Activated naive CD4-positive, alpha-beta T cell (primary cell): ENCODE results near the gene ACOXL.

Experiments used
- DNase-seq, 4 experiments: peaks; one replicate each; lab custom pipeline; 2025; lab: John Stamatoyannopoulos, UW

Gene ACOXL

DNA sequence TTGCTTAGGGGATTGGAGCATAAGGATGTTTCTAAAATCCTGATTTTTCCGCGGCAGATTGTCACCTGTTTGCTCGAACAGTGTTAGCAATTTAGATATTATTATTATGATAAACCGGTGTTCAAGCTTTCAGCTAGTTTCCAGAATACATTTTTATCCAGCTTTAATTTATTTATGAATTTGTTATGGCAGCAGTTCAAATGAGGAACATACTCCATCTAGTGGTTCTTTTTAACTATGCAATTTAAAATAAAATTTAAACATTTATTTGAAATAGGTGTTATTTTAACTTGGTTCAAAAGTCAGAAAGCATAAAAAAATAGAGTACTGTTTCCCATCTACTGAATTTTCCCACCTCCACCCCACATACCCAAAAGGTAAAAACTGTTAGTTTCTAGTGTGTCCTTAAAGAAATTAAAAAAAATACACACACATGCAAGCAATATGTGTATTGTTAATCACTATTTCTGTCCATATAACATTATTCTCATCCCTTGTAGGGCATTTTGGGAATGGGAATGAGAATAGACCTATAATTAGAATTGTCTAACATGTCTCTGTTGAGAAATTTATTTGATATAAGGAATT, 23.2 kb downstream of the ACOXL start:
- no peak for DNase-seq

DNA sequence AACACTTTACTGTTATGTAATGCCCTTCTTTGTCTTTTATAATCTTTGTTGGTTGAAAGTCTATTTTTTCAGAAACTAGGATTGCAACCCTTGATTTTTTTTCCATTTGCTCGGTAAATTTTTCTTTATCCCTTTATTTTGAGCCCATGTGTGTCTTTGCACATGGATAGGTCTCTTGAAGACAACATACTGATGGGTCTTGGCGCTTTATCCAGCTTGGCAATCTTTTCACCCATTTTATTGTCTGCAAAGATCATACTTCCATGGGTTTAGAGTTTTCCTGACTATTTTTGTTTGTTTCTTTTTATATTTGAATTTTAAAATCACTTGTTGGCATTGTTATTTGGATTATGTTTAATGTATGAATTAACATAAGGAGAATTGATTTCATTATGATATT, 27.0 kb downstream of the ACOXL start:
- no peak for DNase-seq

DNA sequence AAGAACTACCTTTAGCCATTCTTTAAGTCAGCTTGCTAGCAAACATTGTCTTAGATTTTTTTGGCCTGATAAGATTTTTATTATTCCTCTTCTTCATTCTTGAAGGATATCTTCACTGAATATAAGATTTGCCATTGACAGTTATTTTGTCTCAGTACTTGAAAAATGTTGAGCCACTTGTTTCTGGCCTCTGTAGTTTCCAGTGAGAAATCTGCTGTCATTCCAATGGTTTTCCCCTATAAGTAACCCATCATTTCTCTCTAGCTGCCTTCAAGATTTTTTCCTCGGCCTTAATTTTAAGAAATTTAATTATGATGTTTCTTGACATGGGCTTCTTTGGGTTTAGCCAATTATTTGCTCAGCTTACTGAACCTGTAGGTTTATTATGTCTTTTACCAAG, 32.6 kb downstream of the ACOXL start:
- DNase-seq, result no peak

DNA sequence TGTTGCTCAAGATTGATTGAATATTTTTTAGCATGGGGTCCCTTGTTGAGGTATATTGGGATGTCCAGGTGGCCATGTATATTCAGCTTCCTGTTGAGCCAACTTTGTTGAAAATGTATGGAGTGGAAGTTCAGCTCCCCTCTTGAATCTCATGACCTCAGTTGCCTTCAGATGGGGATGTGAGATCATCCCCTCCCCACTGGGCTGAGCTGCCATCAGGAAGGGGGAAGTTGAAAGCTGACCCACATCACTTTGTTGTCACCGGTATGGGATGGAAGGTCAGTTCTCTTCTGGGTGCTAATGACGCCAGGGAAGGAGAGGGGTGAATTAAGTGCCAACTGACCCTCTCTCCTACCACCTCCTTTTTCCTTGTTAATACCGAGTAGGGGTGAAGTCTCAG, 33.9 kb downstream of the ACOXL start:
- no peak for DNase-seq

DNA sequence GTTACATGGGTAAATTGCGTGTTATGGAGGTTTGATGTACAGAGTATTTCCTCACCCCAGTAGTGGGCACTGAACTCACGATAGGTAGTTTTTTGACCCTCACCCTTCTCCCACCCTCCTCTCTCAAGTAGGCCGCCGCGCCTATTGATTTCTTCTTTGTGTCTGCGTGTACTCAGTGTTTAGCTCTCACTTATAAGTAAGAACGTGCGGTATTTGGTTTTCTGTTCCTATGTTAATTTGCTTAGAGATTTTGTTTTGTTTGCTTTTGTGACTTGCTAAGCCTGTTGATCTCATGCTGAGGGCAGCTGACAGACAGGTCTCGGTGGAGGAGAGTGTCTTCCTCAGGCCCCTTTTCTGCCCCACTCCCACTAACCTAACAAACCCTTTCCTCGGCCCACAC, 36.2 kb downstream of the ACOXL start:
- DNase-seq, result no peak

DNA sequence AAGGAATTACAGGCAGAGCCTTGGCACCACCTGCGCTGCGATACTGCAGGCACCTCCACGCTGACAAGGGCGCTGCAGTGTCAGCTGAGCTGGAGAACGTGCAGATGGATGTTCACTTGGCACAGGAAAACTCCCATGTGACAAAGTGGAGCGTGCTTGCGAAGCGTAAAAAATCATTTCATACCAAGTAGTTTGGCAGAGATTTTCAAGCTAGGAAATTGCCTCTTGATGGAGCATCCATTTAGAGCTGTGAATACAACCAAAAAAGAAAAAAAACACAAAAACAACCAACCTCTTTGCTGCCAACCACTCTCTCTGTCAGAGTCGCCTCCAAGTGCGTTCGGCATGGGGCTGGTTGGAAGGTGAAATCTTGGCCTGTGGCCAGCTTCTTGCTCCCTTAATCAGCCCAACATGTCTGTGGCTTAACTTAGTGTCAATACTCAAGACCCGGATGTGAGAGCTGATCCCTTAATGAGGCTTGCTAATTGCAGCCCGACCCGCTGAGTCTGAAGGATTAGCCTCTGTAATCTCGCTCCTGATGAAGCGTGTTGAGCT, 38.1 kb downstream of the ACOXL start:
- DNase-seq, result no peak

DNA sequence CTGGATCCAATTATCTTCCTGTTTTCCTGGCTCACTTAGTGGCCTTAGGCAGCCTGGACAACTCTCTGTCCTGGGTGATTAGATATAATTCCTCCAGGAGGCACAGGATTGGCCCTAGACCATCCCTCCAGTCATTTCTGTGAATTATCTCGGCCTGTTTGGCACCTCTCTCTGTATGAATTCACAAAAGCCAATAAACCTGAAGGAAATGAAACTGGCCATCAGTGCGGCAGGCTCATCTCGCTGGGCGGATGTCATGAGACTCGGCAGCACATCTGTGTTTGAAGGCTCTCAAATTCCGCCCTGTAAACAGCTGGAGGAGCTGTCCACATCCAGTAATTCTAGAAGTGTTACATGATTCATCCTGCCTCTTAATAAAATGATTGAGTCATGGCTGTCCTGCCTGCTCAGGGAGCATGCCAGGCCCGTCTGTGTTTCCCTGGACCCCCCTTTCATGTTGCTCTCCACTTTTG, 38.6 kb downstream of the ACOXL start:
- DNase-seq, result no peak

DNA sequence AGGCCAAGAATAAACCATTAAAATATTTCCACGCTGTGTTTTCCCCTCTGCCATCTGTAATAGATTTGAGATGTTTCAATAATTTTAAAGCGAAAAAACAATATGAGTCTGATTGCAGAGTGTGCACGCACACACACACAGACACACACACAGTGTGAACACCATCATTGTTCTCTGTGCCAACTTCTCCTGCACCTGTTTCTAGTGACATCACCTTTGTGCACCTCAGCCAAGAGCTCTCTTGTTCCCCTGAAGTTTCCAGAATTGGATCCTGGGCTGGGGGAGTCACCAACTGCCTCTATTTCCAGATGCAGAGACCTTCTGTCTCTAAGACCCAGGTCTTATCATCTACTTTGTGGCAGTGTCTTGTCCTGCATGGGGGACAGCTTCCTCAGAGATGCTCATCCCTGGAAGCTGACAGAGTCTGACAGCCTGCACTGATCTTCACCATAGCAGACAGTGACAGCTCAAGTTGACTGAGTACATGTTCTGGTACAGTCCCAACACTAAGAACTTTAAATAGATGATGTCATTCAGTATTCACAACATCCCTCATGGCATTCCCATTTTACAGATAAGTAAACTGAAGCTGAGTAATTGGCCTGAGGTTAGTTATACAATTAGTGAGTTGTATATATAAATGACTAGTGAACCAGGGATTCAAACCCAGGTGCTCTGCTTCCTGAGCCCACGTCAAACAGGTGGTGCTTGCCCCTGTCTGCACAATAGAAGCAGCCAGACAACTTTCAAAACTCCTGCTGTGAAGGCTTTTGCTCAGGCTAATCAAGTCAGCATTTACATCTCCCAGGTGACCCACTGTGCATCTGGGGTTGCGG, 39.4 kb downstream of the ACOXL start:
- no peak for DNase-seq

DNA sequence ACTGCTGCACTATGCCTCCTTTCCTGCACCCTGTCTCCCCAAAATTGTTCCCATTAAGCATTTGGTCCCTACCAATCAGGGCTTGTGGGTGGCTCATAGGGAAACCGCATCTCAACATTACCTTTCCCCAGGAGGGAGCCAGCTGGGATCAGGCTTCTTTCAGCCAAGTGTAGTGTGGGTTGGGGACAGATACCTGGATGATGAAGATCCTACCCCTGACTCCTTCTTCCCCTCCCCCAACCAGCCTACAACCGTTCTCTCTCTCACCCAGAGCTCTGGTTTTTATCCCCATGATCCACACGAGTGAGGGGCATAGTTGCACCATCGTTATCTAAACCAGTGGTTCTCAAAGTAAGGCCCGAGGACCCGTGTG, 40.0 kb downstream of the ACOXL start:
- no peak for DNase-seq

DNA sequence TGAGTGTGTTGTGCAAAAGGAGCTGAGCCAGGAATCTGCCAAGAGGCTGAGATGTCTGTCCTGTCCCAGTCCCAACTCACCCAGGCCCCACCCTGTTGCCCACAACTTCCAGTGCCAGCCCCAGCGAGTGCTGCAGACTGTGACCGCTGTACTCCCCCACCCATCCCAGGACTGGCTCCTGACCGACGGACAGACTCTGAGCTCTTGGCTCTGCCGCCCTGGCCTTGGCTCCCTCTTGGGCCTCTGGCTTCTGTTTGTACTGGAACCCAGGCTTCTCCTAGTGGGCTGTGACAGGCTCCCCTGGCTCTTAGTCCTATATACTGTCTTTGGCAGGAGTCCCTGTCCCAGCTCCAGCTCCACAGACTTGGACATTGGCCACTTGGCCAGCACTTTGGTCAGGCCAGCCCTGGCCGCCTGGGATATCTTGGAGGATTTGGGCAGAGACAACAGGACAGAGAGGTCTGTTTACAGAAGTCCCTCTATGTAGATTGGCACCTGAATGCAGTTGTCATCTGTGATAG, 41.1 kb downstream of the ACOXL start:
- DNase-seq, result no peak

DNA sequence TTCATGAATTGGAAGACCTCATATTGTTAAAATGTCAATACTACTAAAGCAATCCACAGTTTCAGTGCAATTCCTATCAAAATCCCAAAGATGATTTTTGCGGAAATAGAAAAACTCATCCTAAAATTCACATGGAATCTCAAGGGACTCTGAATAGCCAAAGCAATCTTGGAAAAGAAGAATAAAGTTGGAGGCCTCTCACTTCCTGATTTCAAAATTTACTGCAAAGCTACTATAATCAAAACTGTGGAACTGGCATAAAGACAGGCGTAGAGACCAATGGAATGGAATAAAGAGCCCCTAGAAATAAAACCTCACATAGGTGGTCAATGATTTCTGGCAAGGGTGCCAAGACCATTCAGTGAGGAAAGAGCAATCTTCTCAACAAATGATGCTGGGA, 42.3 kb downstream of the ACOXL start:
- no peak for DNase-seq

DNA sequence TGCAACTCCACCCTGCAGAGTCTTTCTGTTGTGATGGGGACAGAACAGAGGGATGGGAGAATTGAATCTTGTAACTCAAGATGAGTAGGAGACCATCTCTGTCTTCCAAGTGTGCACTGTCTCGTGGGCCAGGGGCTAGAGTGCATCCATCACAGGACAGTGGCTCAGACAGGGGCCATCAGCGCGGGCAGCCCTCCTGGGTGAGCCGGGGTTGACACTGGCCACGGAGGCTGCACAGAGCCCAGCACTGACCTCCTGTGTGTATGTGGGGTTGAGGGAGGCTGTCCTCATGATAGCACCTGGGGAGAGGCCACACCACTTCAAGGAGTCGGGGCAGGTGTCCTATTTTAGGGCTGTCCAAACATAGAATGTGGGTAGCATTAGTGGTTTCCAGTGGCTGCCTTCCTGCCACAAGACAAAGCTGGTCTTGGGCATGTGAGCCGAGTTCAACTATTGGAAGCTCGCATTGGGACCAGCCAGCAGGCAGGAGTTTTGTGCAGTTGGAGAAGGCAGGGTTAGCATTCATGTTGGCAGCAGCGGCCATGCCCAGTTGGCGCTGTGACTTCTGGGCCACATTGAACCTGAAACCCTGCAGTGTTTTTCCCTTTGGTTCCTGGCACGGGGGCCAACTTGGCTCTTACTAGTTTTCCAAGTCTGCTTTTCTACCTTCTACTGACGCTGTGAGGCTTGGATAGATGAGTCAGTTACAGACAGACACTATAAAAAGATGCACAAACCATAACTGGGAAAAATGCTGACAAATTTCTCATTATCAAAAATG, 45.3 kb downstream of the ACOXL start:
- no peak for DNase-seq

DNA sequence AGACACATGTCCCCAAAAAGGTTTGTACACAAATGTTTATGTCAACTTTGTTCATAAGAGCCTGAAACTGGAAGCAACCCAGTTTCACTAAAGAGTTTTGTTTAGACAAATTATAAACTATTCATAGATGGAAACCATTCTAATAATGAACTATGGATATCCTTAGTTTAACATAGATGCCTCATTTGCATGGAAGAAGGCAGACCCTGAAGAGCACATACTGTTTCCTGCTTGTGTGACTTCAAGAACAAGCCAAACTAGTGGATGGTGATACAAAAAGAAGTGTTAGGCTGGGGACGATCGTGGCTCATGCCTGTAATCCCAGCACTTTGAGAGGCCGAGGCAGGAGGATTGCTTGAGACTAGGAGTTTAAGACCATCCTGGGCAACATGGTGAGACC, 48.1 kb downstream of the ACOXL start:
- DNase-seq, result no peak

DNA sequence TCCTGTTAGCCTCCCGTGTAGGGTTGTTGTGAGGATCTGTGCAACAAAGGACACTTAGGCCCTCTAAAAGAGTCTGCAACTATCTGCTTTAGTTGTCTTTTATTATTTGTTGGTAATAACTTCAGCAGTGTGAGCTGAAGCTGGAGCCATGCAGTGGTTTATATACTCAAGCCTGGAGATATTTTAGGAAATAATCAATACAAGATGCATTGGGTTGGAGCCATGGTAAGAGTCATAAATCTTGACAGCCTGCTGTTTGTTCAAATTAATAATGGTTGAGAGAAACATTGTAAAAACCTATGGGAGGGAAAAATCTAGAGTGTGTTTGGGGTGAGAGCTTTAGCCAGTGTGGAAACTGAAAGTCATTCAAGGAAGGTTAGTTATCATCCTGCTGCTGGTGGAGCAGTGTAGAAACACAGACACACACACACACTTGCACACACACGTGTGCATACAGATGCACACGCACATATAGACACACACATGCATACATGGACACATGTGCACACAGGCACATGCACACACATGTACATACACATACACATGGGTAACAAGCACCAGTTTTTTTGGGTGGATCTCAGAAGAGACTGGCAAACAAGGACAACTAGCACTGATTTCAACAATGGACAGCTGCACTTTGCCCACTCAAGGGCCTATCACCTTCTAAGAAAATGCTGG, 51.0 kb downstream of the ACOXL start:
- no peak for DNase-seq

DNA sequence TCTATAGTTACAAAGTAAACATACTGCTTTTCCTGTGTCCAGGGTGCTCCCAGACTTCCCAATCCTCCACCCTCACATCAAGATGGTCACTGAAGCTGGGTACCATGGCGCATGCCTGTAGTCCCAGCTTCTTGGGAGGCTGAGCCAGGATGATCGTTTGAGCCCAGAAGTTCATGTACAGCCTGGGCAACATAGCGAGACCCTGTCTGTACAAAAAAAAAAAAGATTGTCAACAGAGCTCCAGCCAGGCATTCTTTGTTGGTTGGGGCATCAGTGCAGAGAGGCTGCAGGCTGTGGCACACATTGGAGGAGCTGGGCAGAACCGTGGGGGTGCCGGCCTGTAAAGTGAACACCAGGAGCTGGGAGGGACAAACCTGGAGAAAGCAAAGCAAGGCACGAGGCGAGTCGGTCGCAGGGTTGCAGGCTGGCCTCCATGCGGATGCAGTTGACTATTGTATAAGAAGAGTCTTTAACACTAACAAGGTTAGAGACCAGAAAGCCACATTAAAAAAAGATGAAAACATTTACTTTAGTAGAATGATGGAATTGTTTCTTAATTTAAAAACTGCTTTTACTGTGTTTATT, 51.8 kb downstream of the ACOXL start:
- DNase-seq, result no peak

DNA sequence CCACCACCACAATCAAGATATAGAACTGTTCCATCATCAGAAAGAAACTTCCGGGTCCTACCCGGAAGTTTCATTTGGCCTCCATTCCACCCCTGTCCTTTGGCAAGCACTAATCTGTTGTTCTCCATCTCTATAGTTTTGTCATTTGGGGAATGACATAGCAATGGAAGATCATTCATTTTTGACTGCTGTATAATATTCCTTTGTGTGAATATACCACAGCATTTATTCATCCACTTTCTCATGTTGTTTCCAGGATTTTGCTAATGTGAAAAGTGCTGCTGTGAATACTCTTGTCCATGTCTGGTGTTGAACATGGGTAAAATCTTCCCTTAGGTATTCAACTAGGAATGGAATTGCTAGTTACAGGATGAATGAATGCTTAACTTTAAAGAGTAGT, 53.1 kb downstream of the ACOXL start:
- DNase-seq, result no peak

DNA sequence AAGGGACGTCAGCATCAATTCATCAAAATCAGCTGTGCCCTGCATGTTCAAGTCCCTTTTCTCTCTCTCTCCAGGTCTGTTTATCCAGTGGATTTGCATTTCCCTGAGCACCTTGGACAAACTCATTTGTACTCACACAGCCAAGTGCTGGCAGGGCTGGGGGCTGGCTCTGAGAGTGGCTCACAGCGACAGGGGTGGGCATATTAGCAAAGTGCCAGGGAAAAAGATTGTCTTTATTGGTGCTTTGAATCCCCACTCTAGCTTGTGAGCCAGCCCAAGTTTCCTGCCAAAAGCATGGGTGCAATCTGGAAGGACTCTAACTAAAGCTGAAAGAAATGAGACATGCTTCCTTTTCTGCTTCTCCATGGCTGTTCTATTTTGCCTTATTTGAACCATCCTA, 56.6 kb downstream of the ACOXL start:
- no peak for DNase-seq

DNA sequence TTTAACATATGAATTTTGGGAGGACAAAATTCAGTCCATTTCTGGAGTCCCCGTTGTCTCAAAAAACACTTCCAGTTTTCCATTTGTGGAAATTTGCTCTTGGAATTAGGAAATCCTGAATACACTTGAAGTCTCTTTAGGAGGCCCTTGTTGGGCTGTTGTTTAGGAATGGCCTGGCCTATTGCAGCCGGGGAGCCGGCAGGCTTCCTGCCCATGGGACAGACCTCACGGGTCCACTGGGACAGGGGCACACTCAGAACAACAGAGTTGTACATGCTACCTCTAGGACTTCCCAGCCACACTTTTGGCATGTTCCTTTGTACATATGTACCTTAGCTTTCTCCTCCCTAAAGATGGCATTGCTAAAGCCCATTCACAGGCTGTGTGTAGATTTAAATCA, 57.3 kb downstream of the ACOXL start:
- DNase-seq, result no peak

DNA sequence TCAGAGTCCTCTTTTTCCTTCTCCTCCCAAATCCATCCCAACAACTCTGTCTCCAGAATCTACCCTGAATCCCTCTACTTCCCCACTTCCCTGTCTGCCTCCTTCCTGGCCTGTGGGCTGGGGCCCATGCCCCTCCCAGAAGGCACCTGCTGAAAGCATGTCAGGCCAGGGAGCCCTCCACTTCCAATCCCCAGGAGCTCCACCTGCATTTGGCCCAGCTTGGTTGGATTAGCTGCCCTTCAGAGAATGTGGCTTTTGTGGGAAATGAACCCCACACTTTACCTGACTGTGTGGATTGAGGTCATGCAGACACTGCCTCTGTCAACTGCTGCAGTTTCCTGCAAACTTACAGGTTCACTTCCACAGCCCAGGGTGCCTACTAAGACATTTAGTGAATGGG, 58.5 kb downstream of the ACOXL start:
- no peak for DNase-seq

DNA sequence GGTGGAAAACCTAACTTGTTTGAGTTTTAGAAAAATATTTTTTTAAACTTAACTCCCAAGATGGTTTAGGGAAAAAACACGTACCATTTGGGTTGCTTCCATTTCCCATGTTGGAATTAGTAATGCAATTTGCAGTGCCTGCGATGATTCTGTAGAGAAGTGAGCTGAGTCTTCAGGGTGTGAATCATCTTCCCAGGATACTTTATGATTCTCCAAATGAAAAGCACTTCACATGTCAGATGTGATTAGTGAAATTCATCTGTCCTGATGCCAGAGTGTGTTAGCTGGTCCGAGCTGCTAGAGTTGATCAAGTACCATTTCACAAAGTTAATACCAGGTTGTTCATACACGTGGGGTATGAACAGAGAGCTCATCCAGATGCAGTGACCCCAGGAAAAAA, 59.1 kb downstream of the ACOXL start:
- no peak for DNase-seq

DNA sequence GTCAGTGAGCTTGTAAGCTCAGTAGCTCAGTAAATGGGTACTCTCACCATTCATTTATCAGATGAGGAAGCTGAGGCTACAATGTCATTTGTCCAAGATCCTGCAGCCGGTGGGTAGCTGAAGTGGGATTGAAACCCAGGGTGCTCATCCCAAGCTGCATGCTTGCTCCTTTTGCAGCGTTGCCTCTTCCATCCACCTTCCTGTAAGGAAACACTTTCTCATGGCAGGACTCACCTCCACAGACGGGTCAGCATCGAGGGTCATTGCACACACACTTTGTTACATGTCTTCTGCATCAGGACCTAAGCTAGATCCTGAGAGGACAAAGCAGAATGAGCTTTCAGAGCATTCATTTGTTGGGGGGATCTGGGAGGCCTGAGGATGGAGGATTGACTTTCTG, 60.7 kb downstream of the ACOXL start:
- DNase-seq, result no peak

DNA sequence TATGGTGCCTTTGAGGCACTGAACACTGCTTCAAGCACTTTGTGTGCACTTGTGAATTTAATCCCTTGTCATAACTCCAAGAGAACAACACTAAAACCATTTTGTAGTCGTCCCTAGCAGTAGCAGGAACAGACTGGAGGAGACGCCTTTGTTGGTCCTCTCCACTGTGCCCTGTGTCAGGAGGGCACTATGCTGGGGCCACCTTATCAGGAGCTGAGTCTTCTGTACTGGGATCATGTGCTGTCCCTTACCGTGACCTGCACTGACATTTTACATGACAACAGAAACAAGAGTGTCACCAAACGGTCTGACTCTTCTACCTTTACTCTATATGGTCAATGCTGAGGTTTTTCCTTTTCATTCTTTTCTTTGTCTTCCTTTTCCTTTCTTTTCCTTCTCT, 62.0 kb downstream of the ACOXL start:
- DNase-seq, result no peak
